ENCODE measurements around the gene PIK3C2B. TPM values are rescaled to one million over a fixed set of nuclear protein-coding genes. Genes with fewer than 3 reads are reported as not detected.

PIK3C2B gene
- polyA plus RNA-seq, 1 donor from 2014 or later, result 23.7 TPM

DNA sequence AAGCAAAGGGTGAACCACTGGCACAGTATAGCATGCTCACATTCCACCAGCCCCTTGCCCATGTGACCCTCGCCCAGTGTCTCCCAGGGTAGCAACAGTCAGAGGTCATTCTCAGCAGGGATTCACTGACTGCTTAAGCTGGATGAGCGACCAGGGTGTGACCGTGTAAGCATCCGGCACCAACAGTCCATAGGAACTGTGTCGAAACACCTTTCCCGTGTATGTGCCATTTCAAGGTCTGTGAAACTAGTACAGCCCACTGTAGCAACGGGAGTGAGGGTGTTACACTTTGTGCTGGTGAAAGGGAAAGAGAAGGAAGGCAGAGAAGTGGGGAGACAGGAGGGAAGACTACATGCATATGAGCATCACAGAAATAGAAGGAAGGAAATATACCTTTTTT, 10.8 kb downstream of the PIK3C2B start:
- H3F3A ChIP-seq (ENCODE audit: insufficient read depth, low read length, poor library complexity, severe bottlenecking), result no peaks in the 10 kb centered on the region
- H3K27me3 ChIP-seq (ENCODE audit: insufficient read depth, low read depth, low read length), result no peaks in the 10 kb centered on the region
- H3K4me2 ChIP-seq (ENCODE audit: low read length), result no peak overlapping the region
- no peaks in the 10 kb centered on the region for H3K36me3 ChIP-seq (ENCODE audit: insufficient read depth, low read length)
- H3K9me3 ChIP-seq (ENCODE audit: low read length), result no peaks in the 10 kb centered on the region
- H3K9ac ChIP-seq (ENCODE audit: low read length), result no peak overlapping the region
- H3K4me3 ChIP-seq (ENCODE audit: low read length), result no peak overlapping the region
- no peak overlapping the region for H2AFZ ChIP-seq (ENCODE audit: low read depth, low read length)
- no peak for TF ChIP-seq MXI1 (conservative IDR thresholded peaks at IDR 0.05; ENCODE audit: poor library complexity, severe bottlenecking)
- no peak for TF ChIP-seq REST (IDR thresholded peaks at IDR 0.05; ENCODE audit: borderline replicate concordance)
- TF ChIP-seq EZH2 (IDR thresholded peaks at IDR 0.05; ENCODE audit: borderline replicate concordance, insufficient read depth, low read length, poor library complexity, severe bottlenecking), result no peak
- TF ChIP-seq RAD21 (conservative IDR thresholded peaks at IDR 0.05), result no peak
- no peak for TF ChIP-seq CTCF (IDR thresholded peaks at IDR 0.05; ENCODE audit: poor library complexity, severe bottlenecking)
- TF ChIP-seq POLR2AphosphoS5 (IDR thresholded peaks at IDR 0.05), result no peak
- no peak for TF ChIP-seq TAF1 (IDR thresholded peaks at IDR 0.05; ENCODE audit: low read depth)
- TF ChIP-seq EP300 (conservative IDR thresholded peaks at IDR 0.05; ENCODE audit: poor library complexity, severe bottlenecking), result no peak
- no peak for TF ChIP-seq SMC3 (conservative IDR thresholded peaks at IDR 0.05; ENCODE audit: poor library complexity)
- peaks cover 5% of the 10 kb centered on the region for H4K20me1 ChIP-seq (ENCODE audit: insufficient read depth)
- no peak overlapping the region for H3K27ac ChIP-seq (ENCODE audit: low read length)
- peaks cover 52% of the 10 kb centered on the region for H3K79me2 ChIP-seq (replicated peaks; ENCODE audit: insufficient read depth, low read length)
- no peaks in the 10 kb centered on the region for H3K9me2 ChIP-seq (ENCODE audit: insufficient read depth, low read length)

DNA sequence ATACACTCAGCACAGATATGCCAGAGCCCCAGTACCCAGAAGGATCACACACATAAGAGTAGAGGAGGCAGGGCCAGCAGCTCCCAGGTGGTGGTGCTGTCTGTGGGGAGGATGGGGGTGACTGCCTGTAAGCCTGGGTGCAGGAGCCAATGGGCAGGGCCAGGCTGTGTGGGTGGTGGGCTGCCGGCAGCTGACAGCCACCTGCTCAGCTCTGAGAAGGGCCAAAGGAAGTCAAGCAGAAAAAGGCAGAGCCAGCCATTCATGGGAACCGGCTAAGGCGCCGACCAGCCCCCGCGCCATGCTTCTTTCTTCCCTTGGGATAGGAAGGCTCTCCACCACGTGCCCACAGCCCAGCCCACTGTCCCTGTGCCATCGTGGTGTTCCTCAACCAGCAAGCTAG, 14.1 kb downstream of the PIK3C2B start:
- Histone ChIP-seq H3K9me3 (ENCODE audit: low read length) (no peaks in the 10 kb centered on the region), H2AFZ (ENCODE audit: low read depth, low read length) (no peak overlapping the region), H3K27me3 (ENCODE audit: insufficient read depth, low read depth, low read length) (no peaks in the 10 kb centered on the region), H3K27ac (ENCODE audit: low read length) (no peak overlapping the region), H4K20me1 (ENCODE audit: insufficient read depth) (no peaks in the 10 kb centered on the region), H3K36me3 (ENCODE audit: insufficient read depth, low read length) (no peaks in the 10 kb centered on the region), H3F3A (ENCODE audit: insufficient read depth, low read length, poor library complexity, severe bottlenecking) (no peaks in the 10 kb centered on the region), H3K4me2 (ENCODE audit: low read length) (no peak overlapping the region), H3K79me2 (replicated peaks; ENCODE audit: insufficient read depth, low read length) (peaks cover 44% of the 10 kb centered on the region), H3K4me3 (ENCODE audit: low read length) (no peak overlapping the region), H3K9ac (ENCODE audit: low read length) (no peak overlapping the region), H3K9me2 (ENCODE audit: insufficient read depth, low read length) (no peaks in the 10 kb centered on the region)
- TF ChIP-seq SMC3 (conservative IDR thresholded peaks at IDR 0.05; ENCODE audit: poor library complexity) (no peak), MXI1 (conservative IDR thresholded peaks at IDR 0.05; ENCODE audit: poor library complexity, severe bottlenecking) (no peak), EP300 (conservative IDR thresholded peaks at IDR 0.05; ENCODE audit: poor library complexity, severe bottlenecking) (no peak), EZH2 (IDR thresholded peaks at IDR 0.05; ENCODE audit: borderline replicate concordance, insufficient read depth, low read length, poor library complexity, severe bottlenecking) (no peak), TAF1 (IDR thresholded peaks at IDR 0.05; ENCODE audit: low read depth) (no peak), REST (IDR thresholded peaks at IDR 0.05; ENCODE audit: borderline replicate concordance) (no peak), RAD21 (conservative IDR thresholded peaks at IDR 0.05) (no peak), POLR2AphosphoS5 (IDR thresholded peaks at IDR 0.05) (no peak), CTCF (IDR thresholded peaks at IDR 0.05; ENCODE audit: poor library complexity, severe bottlenecking) (no peak)

Measured in neural cell (in vitro differentiated cells).